ENCODE measurements around the gene MAST4. TPM values are rescaled to one million over a fixed set of nuclear protein-coding genes. Genes with fewer than 3 reads are reported as not detected.

The MAST4 gene
- total and polyA plus RNA-seq, 4 donors: 3.7 to 9.5 (median 6.5) TPM

- Histone ChIP-seq H3K9ac (ENCODE audit: low read depth in 1 of 2, low read length in 2 of 2) (no peak overlapping the region), H3K27ac (ENCODE audit: low read depth in 1 of 2, low read length in 2 of 2) (no peak overlapping the region), H3K27me3 (ENCODE audit: control insufficient read depth in 4 of 4, insufficient read depth in 4 of 4, low read length in 3 of 4) (no peaks in the 10 kb centered on the region), H3K9me3 (ENCODE audit: control insufficient read depth in 4 of 4, low read length in 3 of 4) (no peaks in the 10 kb centered on the region), H3K4me3 (ENCODE audit: low read depth in 1 of 3, low read length in 3 of 3) (no peak overlapping the region), H3K4me1 (ENCODE audit: control insufficient read depth in 4 of 4, insufficient read depth in 4 of 4, low read length in 3 of 4) (peaks cover 0 to 11% (median 6%) of the 10 kb centered on the region in 4 donors), H3K36me3 (ENCODE audit: control insufficient read depth in 4 of 4, insufficient read depth in 3 of 4, low read depth in 1 of 4, low read length in 3 of 4) (peaks cover 3 to 33% (median 5%) of the 10 kb centered on the region in 4 donors)
- WGBS: 92% methylated on average over 3 of the region's 3 CpGs
- no peak for DNase-seq (ENCODE audit: low spot score)
- no peak for TF ChIP-seq SP1 (IDR thresholded peaks at IDR 0.05)
- no peak for TF ChIP-seq RAD21 (IDR thresholded peaks at IDR 0.05)
- no peak for TF ChIP-seq EGR1 (IDR thresholded peaks at IDR 0.05; ENCODE audit: low read depth in 2 of 2)
- TF ChIP-seq HNF4A (conservative IDR thresholded peaks at IDR 0.05): no peak
- TF ChIP-seq, protein P1, sequence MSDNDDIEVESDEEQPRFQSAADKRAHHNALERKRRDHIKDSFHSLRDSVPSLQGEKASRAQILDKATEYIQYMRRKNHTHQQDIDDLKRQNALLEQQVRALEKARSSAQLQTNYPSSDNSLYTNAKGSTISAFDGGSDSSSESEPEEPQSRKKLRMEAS (IDR thresholded peaks at IDR 0.05): no peak
- TF ChIP-seq FOXA1 (IDR thresholded peaks at IDR 0.05): no peak
- no peak for TF ChIP-seq GABPA (IDR thresholded peaks at IDR 0.05 in 1 of 2, conservative IDR thresholded peaks at IDR 0.05 in 1 of 2)
- no peak for TF ChIP-seq FOXA2 (IDR thresholded peaks at IDR 0.05)
- TF ChIP-seq RXRA (IDR thresholded peaks at IDR 0.05): no peak
- no peak for TF ChIP-seq HNF4G (IDR thresholded peaks at IDR 0.05)
- no peak for TF ChIP-seq JUND (IDR thresholded peaks at IDR 0.05)
Observed at GRCh38 chr5:67105270-67105669, 509.1 kb downstream of the MAST4 start.

DNA sequence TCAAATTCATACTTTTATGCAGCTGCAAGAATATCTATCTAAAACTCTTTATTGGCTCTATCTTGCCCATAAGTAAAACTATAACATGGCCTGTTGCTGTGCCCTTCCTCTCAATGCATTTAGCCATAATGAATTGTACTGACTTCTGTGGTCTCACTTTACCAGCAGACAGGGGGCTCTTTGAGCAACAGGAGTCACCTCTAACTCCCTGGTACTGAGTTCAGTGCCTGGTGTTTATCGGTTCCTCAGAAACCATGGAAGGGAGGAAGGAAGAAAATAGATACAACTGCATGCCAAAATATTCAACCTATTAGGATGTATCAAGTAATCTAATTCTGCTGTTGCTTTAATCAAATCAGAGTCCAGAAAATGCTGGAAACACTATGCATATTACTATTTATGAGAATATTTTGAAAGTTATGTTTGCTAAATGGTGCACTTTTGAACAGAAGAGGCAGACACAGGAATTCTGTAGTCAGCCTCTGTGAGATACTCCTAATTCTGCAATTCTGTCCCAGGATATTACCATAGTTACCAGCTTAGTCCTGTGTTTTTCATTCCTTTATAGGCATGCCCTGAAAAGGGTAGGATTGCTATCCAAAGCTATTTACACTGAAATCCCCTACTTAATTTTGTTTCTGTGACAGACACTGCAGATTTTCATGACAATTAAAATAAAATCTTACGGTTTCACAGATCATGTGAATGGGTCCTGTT, 510.6 kb downstream of the MAST4 start:
- TF ChIP-seq HNF4A (conservative IDR thresholded peaks at IDR 0.05) (no peak), EGR1 (IDR thresholded peaks at IDR 0.05; ENCODE audit: low read depth in 2 of 2) (no peak), NR2F2 (IDR thresholded peaks at IDR 0.05) (no peak), RXRA (IDR thresholded peaks at IDR 0.05) (no peak), GABPA (IDR thresholded peaks at IDR 0.05 in 1 of 2, conservative IDR thresholded peaks at IDR 0.05 in 1 of 2) (no peak), JUND (IDR thresholded peaks at IDR 0.05) (no peak), YY1 (IDR thresholded peaks at IDR 0.05) (no peak), RAD21 (IDR thresholded peaks at IDR 0.05) (no peak)
- TF ChIP-seq, protein P2, sequence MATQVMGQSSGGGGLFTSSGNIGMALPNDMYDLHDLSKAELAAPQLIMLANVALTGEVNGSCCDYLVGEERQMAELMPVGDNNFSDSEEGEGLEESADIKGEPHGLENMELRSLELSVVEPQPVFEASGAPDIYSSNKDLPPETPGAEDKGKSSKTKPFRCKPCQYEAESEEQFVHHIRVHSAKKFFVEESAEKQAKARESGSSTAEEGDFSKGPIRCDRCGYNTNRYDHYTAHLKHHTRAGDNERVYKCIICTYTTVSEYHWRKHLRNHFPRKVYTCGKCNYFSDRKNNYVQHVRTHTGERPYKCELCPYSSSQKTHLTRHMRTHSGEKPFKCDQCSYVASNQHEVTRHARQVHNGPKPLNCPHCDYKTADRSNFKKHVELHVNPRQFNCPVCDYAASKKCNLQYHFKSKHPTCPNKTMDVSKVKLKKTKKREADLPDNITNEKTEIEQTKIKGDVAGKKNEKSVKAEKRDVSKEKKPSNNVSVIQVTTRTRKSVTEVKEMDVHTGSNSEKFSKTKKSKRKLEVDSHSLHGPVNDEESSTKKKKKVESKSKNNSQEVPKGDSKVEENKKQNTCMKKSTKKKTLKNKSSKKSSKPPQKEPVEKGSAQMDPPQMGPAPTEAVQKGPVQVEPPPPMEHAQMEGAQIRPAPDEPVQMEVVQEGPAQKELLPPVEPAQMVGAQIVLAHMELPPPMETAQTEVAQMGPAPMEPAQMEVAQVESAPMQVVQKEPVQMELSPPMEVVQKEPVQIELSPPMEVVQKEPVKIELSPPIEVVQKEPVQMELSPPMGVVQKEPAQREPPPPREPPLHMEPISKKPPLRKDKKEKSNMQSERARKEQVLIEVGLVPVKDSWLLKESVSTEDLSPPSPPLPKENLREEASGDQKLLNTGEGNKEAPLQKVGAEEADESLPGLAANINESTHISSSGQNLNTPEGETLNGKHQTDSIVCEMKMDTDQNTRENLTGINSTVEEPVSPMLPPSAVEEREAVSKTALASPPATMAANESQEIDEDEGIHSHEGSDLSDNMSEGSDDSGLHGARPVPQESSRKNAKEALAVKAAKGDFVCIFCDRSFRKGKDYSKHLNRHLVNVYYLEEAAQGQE (IDR thresholded peaks at IDR 0.05): no peak
- TF ChIP-seq, protein P1 (IDR thresholded peaks at IDR 0.05): no peak
- TF ChIP-seq, protein P3, sequence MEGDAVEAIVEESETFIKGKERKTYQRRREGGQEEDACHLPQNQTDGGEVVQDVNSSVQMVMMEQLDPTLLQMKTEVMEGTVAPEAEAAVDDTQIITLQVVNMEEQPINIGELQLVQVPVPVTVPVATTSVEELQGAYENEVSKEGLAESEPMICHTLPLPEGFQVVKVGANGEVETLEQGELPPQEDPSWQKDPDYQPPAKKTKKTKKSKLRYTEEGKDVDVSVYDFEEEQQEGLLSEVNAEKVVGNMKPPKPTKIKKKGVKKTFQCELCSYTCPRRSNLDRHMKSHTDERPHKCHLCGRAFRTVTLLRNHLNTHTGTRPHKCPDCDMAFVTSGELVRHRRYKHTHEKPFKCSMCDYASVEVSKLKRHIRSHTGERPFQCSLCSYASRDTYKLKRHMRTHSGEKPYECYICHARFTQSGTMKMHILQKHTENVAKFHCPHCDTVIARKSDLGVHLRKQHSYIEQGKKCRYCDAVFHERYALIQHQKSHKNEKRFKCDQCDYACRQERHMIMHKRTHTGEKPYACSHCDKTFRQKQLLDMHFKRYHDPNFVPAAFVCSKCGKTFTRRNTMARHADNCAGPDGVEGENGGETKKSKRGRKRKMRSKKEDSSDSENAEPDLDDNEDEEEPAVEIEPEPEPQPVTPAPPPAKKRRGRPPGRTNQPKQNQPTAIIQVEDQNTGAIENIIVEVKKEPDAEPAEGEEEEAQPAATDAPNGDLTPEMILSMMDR (IDR thresholded peaks at IDR 0.05; ENCODE audit: low read depth, low read length, missing input control): no peak
- WGBS: 51% methylated on average over 2 of the region's 2 CpGs

More for the DNA sequence above, 510.6 kb downstream of the MAST4 start:
- Histone ChIP-seq H3K9ac (ENCODE audit: low read depth in 1 of 2, low read length in 2 of 2) (no peak overlapping the region), H3K4me1 (ENCODE audit: control insufficient read depth in 4 of 4, insufficient read depth in 4 of 4, low read length in 3 of 4) (peaks cover 0 to 11% (median 6%) of the 10 kb centered on the region in 4 donors), H3K9me3 (ENCODE audit: control insufficient read depth in 4 of 4, low read length in 3 of 4) (no peaks in the 10 kb centered on the region), H3K36me3 (ENCODE audit: control insufficient read depth in 4 of 4, insufficient read depth in 3 of 4, low read depth in 1 of 4, low read length in 3 of 4) (peaks cover 0 to 24% (median 5%) of the 10 kb centered on the region in 4 donors), H3K27ac (ENCODE audit: low read depth in 1 of 2, low read length in 2 of 2) (no peak overlapping the region), H3K4me3 (ENCODE audit: low read depth in 1 of 3, low read length in 3 of 3) (no peak overlapping the region), H3K27me3 (ENCODE audit: control insufficient read depth in 4 of 4, insufficient read depth in 4 of 4, low read length in 3 of 4) (no peaks in the 10 kb centered on the region)
- DNase-seq (ENCODE audit: low spot score): no peak

Data from liver (tissue), 9 donors.